DMS153 (cell line): ENCODE measurements around the gene ZNF385A.
A peak's percentile ranks its signal among the peaks of the same experiment; 100 is the strongest.
"Not testable (repeated sequence)": the region's sequence is repeated elsewhere in the genome, so short reads cannot be mapped to it uniquely, and the experiment has no call there.

Source experiments
- DNase-seq: peaks from one replicate; lab custom pipeline; 2025; lab: John Stamatoyannopoulos, UW

Gene ZNF385A

DNA sequence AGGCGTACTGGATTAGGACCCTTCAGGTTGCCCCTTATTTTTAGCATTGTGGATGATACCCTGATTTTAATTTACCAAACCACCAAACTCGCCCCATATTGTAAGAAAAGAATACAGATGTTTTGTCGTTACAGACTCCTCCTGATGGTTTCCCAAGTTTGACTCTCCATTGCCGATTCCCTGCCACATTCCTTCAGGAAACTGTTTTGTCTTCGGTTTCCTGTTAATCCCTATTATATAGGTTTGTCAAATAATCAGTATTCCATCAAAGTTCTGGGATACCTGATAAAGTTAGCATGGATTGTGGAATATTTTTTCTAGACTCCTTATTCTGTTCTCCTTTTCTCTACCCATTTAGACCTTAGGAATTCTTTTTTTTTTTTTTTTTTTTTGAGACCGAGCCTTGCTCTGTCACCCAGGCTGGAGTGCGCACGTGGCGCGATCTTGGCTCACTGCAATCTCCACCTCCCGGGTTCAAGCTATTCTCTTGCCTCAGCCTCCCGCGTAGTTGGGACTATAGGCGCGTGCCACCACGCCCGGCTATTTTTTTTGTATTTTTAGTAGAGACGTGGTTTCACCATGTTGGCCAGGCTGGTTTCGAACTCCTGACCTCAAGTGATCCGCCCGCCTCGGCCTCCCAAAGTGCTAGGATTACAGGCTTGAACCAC is 59.0 kb downstream of the ZNF385A start:
- DNase-seq = not testable (repeated sequence)

DNA sequence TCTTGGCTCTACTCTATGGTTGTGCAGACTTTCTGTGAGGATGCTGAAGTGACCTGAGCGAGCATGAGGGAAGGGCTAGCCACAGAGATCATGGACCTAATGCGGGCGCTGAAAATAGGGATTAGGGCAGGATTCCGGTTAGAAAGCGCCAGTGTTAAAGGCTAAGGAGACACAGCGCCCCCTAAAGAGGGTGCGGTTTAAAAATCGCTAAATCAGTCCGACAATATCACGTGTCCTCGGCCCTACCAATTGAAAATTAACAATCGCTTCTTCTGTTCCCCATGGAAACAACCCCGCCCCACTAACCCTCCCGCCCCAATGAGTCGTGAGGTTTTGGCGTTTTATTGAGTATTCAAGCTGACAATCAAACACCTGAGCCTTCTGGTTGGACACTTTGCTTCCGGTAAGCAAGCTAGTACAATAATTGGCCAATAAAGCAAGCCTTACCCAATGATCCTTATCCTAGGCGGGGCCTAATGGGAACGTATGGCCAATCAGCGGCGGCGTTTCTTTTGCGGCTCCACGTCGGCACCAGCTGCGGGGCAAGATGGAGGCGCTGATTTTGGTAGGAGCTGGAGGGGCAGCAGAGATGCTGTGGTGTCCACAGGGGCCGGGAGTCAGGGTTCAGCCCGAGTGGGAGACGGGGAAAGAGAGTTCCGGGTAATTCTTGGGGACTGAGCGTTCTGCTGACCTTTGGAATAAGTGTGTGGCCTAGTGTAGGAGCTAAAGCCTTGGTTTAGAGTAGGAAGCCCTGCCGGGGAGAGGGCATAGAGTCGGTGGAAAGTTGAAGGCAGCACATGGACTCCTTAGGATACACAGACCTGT is 59.7 kb downstream of the ZNF385A start, which contains the start of gene COPZ1:
Gene COPZ1, plus strand, starts transcription at position 515 of the 825 bp plus-strand sequence. Its CDS starts 33 bp downstream, at position 548.
- peak; percentile 100 for DNase-seq

DNA sequence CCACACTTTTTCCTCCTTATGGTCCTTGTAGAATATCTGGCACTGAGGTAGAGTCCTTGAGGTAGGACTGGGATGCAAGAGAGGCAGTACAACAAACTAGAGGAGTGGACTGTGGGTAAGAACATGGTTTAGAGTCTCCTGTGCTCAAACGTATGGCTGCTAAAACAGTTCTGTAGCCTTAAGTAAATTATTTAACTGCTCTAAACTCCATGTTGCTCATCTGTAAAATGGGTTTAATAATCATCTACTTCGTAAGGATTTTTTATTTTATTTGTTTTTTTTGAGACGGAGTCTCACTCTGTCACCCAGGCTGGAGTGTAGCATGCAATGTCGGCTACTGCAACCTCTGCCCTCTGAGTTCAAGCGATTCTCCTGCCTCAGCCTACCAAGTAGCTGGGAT is 63.2 kb downstream of the ZNF385A start:
- DNase-seq = no peak
